Trophoblast cell (in vitro differentiated cells and primary cell): ENCODE results near the gene MAOB.

Experiments
- DNase-seq, 2 donors: peaks; one replicate each; pipeline ENCODE4 v3.0.0-alpha.2; 2016
- H2AFZ ChIP-seq: 2 replicates; pipeline ENCODE4 v1.6.1; 2013; ENCODE audit warnings: low read length, moderate library complexity, mild to moderate bottlenecking; ENCODE audit not compliant: insufficient read depth, poor library complexity
- H2AK5ac ChIP-seq: 2 replicates; pipeline ENCODE4 v1.6.1; 2013; ENCODE audit warnings: mild to moderate bottlenecking, low read length
- H2BK120ac ChIP-seq: 2 replicates; pipeline ENCODE4 v1.6.1; 2013; ENCODE audit warnings: low read length, mild to moderate bottlenecking, moderate library complexity; ENCODE audit not compliant: insufficient read depth, poor library complexity
- H2BK12ac ChIP-seq: 2 replicates; pipeline ENCODE4 v1.6.1; 2013; ENCODE audit warnings: mild to moderate bottlenecking, low read length, moderate library complexity
- H2BK5ac ChIP-seq: 2 replicates; pipeline ENCODE4 v1.6.1; 2013; ENCODE audit warnings: low read length, low read depth, moderate library complexity, mild to moderate bottlenecking; ENCODE audit not compliant: poor library complexity
- H3K14ac ChIP-seq: 2 replicates; pipeline ENCODE4 v1.6.1; 2013; ENCODE audit warnings: mild to moderate bottlenecking, low read length
- H3K18ac ChIP-seq: 2 replicates; pipeline ENCODE4 v1.6.1; 2013; ENCODE audit warnings: mild to moderate bottlenecking, low read length
- H3K23ac ChIP-seq: 2 replicates; pipeline ENCODE4 v1.6.1; 2013; ENCODE audit warnings: low read length
- H3K27ac ChIP-seq: 2 replicates; pipeline ENCODE4 v1.5.1; 2013; ENCODE audit warnings: low read depth, mild to moderate bottlenecking, inconsistent platforms, low read length, moderate library complexity
- H3K27me3 ChIP-seq: 2 replicates; pipeline ENCODE4 v1.6.1; 2013; ENCODE audit warnings: inconsistent platforms, mild to moderate bottlenecking, low read length, moderate library complexity; ENCODE audit not compliant: insufficient read depth
- H3K36me3 ChIP-seq, 2 experiments: 1 replicate in 1 of 2; 2 replicates in 1 of 2; pipeline ENCODE4 v1.6.1; 2013; ENCODE audit warnings: low read length in 2 of 2, mild to moderate bottlenecking in 2 of 2, moderate library complexity in 1 of 2; ENCODE audit not compliant: insufficient read depth in 2 of 2, control insufficient read depth in 1 of 2
- H3K4ac ChIP-seq: 2 replicates; pipeline ENCODE4 v1.6.1; 2013; ENCODE audit warnings: low read depth, mild to moderate bottlenecking, low read length, moderate library complexity
- H3K4me1 ChIP-seq, 2 experiments: 1 replicate in 1 of 2; 2 replicates in 1 of 2; pipeline ENCODE4 v1.6.1; 2013; ENCODE audit warnings: low read length in 2 of 2, mild to moderate bottlenecking in 2 of 2, moderate library complexity in 1 of 2; ENCODE audit not compliant: insufficient read depth in 2 of 2, control insufficient read depth in 1 of 2
- H3K4me2 ChIP-seq: 2 replicates; pipeline ENCODE4 v1.6.1; 2013; ENCODE audit warnings: inconsistent platforms, mild to moderate bottlenecking, low read length, moderate library complexity
- H3K4me3 ChIP-seq: 2 replicates; pipeline ENCODE4 v1.5.1; 2013; ENCODE audit warnings: mild to moderate bottlenecking, low read depth, low read length, inconsistent platforms
- H3K79me1 ChIP-seq: one replicate; pipeline ENCODE4 v1.6.1; 2013; ENCODE audit warnings: low read length
- H3K79me2 ChIP-seq: 2 replicates; pipeline ENCODE4 v1.6.1; 2013; ENCODE audit warnings: low read length, mild to moderate bottlenecking; ENCODE audit not compliant: control insufficient read depth, insufficient read depth, poor library complexity
- H3K9ac ChIP-seq: 2 replicates; pipeline ENCODE4 v1.6.1; 2013; ENCODE audit warnings: mild to moderate bottlenecking, low read length
- H3K9me3 ChIP-seq: 2 replicates; pipeline ENCODE4 v1.6.1; 2013; ENCODE audit warnings: low read depth, mild to moderate bottlenecking, control low read depth, inconsistent platforms, low read length; ENCODE audit not compliant: insufficient read depth
- H4K12ac ChIP-seq: 2 replicates; pipeline ENCODE4 v1.6.1; 2013; ENCODE audit warnings: low read depth, mild to moderate bottlenecking, low read length, moderate library complexity
- H4K8ac ChIP-seq: 2 replicates; pipeline ENCODE4 v1.6.1; 2013; ENCODE audit warnings: low read depth, mild to moderate bottlenecking, low read length, moderate library complexity
- H4K91ac ChIP-seq: one replicate; pipeline ENCODE4 v1.6.1; 2013; ENCODE audit warnings: low read depth, mild to moderate bottlenecking, low read length, moderate library complexity
- WGBS: extraction: QIAGEN DNeasy Blood & Tissue Kit; methylation state at CpG from one replicate; pipeline ENCODE4 v1.1.7; 2013; ENCODE audit warnings: missing lambda C conversion rate; ENCODE audit not compliant: insufficient read length, insufficient coverage; ENCODE audit errors: extremely low coverage; 5-methylcytosine and 5-hydroxymethylcytosine counted together

Gene MAOB

GRCh38 chrX:43716696-43717095, 165.6 kb downstream of the MAOB start:
- Histone ChIP-seq H3K23ac (no peak overlapping the region), H3K14ac (no peak overlapping the region), H2BK5ac (peak overlapping the region; percentile 37), H3K27ac (peak overlapping the region; percentile 17), H3K4me2 (no peak overlapping the region), H3K36me3 (no peaks in the 10 kb centered on the region), H3K18ac (no peak overlapping the region), H2AFZ (no peak overlapping the region), H3K27me3 (no peaks in the 10 kb centered on the region), H3K4me1 (peaks cover 0 to 2% of the 10 kb centered on the region in 2 experiments), H3K4me3 (no peak overlapping the region), H4K12ac (no peak overlapping the region), H4K91ac (peak overlapping the region; percentile 54), H2AK5ac (no peak overlapping the region), H2BK120ac (no peak overlapping the region), H3K4ac (no peak overlapping the region), H4K8ac (peak overlapping the region; percentile 36), H2BK12ac (no peak overlapping the region), H3K79me2 (no peaks in the 10 kb centered on the region), H3K79me1 (no peaks in the 10 kb centered on the region), H3K9ac (no peak overlapping the region), H3K9me3 (no peaks in the 10 kb centered on the region)
- WGBS = no CpG with 5 or more reads among the region's 1 CpG
- peak; percentile 73 to 87 for DNase-seq
